Endometrial microvascular endothelial cells (primary cell): ENCODE data around the gene PTAFR. TPM values are rescaled to one million over a fixed set of nuclear protein-coding genes. Genes with fewer than 3 reads are reported as not detected.

Experiments
- in situ Hi-C: cut with HindIII; loops from 2 replicates; pipeline ENCODE4 v1.10.0; 2017; ENCODE audit warnings: low sequenced_read_pairs, low pct_unique_long_range_greater_than_20kb; ENCODE audit errors: inconsistent ontology term
- total RNA-seq: library from RNA; depleted of rRNA; stranded (reverse); fragments of >200 nt; gene quantifications from one replicate; pipeline ENCODE4 v1.2.3, GENCODE V29; 2015; ENCODE audit errors: inconsistent ontology term

PTAFR gene
- total RNA-seq, 1 donor from 2014 or later: 0.09 TPM

GRCh38 chr1:28099050-28099769, 77.3 kb downstream of the PTAFR start:
- in situ Hi-C loops: no loop called here

Other genes with a start within 250 kb of the PTAFR start
- 0.37 TPM for gene SMPDL3B, start 241.7 kb downstream of the PTAFR start, total RNA-seq
- 14.5 TPM for gene XKR8, start 216.7 kb downstream of the PTAFR start, total RNA-seq
- 15.1 TPM for gene EYA3, start 88.1 kb downstream of the PTAFR start, total RNA-seq
- 57.1 TPM for gene DNAJC8, start 56.3 kb upstream of the PTAFR start, total RNA-seq
- 247 TPM for gene ATP5IF1, start 59.4 kb upstream of the PTAFR start, total RNA-seq
- 20.3 TPM for gene SESN2, start 82.8 kb upstream of the PTAFR start, total RNA-seq
- 17.7 TPM for gene MED18, start 152.3 kb upstream of the PTAFR start, total RNA-seq
- 24.5 TPM for gene PHACTR4, start 193.1 kb upstream of the PTAFR start, total RNA-seq